HG03196 (cell line): Measurements from ENCODE around the gene WDR3.

ENCODE experiments used
- ATAC-seq: cut with Tn5 transposase; IDR thresholded peaks from one replicate; pipeline ENCODE4 v1.9.1; 2021; ENCODE audit not compliant: unreplicated experiment

Gene WDR3

GRCh38 chr1:117942293-117942692 lies 12.8 kb downstream of the WDR3 start:
- no peak for ATAC-seq

DNA sequence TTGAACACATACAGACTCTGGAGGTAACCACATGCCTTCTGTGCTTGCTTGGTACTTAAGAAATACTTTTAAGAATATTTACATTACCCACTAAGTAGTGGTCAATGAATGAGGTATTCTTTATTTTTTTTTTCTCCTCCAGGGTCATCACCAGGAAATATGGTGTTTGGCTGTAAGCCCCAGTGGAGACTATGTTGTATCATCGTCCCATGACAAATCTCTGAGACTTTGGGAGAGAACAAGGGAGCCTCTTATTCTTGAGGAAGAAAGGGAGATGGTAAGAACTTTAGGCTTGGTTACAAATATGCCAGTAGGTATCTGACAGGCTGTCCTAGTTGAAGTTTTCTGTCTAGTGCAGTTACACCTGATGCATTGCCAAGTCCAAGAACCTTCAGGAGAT lies 22.8 kb downstream of the WDR3 start:
- no peak for ATAC-seq

DNA sequence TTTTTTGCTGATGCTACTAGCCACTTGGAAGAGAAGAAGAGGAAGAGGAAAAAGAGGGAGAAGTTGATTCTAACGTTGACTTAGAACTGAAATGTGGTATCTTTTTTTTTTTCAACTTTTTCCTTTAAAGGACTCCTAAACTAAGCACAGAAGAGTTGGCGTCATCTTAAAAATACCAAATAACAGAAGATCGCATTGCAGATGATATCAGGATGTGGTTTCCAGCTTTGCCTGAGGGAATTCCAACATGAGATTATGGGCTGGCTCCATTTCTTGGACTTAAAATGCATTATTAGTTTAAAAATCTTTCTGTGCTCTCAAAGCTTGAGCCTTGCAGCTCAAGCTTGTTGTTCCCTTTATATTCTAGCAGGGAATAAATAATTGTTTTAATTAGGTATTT lies 29.8 kb downstream of the WDR3 start:
- ATAC-seq = no peak

DNA sequence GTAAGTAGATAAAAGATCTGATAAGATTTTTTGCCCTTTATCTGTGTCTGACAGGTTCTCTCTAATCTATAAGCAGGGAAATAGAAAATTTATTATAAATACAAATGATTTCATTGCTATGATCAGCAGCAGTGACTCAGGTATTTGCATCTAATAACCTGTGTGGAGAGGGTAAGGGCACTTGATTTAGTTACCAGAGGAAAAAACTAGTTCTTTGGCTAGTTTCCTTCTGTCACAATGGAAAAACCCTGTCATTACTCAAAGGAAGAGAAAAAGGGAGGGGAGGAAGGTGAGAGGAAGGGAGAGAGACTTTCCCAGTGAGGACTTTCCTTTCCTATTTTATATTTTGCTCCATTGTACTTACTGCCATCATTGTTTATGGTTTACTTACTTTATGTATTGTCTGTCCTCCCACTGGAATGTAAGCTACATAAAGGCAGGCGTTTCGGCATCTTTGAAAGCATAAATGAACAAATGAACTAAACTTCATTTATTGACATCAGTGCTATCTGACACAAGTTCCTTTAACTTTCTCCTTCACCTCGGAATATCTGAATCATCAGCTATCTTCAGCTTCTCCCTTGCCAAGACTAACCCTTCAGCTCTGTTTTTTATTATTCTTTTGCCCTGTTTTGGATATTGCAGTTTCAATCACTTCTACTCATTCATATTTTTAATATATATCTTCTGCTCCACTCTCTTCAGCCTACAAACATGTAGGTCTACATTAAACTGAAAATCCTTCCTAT lies 34.9 kb downstream of the WDR3 start:
- ATAC-seq = no peak

DNA sequence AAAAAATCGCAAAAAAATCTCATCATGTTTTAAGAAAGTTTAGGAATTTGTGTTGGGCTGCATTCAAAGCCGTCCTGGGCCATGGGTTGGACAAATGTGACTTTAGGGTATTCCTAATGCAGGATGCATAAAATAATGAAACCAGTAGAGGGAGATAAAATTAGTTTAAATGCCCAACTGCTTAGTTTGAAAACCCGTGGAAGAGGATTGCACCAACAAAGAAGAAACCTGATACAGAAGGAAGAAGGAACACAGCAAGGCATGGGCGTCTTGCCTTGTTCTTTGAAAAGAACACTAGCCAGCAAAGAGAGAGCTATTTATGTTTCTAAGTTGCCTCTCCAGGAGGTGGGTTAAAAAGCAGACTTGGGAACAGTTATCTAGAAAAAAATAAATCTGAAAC lies 37.9 kb downstream of the WDR3 start:
- ATAC-seq = no peak

GRCh38 chr1:117967881-117968280 lies 38.3 kb downstream of the WDR3 start:
- ATAC-seq = no peak

DNA sequence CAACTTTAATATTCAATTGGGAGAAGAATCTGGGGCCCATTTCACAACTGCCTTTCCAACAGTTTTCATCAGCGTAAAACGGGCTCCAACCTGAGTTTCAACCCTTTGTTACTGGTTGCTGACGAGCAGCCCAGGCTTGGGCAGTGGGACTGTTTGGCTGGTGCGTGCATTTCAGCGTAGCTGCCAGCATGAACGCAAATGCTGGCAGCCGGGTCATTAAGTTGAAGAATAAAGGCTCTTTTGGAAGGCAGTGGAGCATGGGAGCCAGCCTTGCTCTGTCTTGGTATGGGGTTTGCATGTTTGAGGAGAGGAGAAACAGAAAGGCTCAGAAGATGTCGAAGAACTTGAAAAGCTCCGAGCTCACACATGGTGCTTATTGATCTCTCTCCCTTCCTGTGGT lies 40.7 kb downstream of the WDR3 start:
- no peak for ATAC-seq

DNA sequence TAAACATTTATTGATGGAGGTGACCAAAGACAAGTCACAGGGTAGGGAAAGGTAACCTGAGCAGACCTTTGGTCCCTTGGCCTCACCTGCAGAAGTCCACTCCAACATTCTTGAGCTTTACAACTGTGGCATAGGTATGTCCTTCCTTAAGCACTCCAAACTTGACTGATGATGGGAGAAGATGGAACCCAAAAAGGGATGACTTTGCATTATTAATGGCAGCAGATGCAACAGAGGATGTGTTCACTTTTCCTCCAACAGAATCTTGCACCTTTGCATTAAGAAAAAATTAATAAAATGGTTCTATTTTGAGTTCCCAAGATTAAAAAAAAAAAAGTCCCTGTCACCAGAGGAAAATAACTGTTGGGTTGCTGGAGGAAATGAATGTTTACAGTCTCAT lies 42.2 kb downstream of the WDR3 start:
- ATAC-seq = no peak

GRCh38 chr1:117976381-117976780 lies 46.8 kb downstream of the WDR3 start:
- no peak for ATAC-seq

GRCh38 chr1:117981455-117982192 lies 52.1 kb downstream of the WDR3 start:
- ATAC-seq = no peak

DNA sequence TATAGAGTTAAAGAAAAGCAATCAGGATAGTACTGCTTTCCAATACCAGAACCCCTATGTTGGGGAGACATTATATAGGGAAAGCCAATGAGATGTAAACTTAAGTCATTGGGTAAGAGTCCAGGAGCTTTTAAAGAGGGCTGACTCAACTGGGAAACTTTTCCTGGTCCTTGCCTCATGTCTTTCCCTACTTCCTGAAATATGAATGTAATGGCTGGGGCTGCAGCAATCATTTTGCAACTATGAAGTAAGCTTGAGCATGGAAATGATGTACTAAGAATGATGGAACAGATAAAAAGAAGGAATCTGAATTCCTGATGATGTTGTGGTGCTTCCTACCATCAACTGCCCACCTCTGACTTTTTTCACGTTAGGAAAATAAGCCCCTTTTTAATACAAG lies 55.7 kb downstream of the WDR3 start:
- no peak for ATAC-seq

GRCh38 chr1:117985973-117986372 lies 56.4 kb downstream of the WDR3 start:
- ATAC-seq = no peak

- ATAC-seq = no peak
Observed at GRCh38 chr1:118004312-118004711, 74.8 kb downstream of the WDR3 start.

- ATAC-seq = no peak
Observed at GRCh38 chr1:118007391-118007790, 77.9 kb downstream of the WDR3 start.

- no peak for ATAC-seq
Observed at GRCh38 chr1:118008011-118008410, 78.5 kb downstream of the WDR3 start.

- no peak for ATAC-seq
Observed at GRCh38 chr1:118012515-118013124, 83.1 kb downstream of the WDR3 start.

- ATAC-seq = no peak
Observed at GRCh38 chr1:118013336-118013735, 83.8 kb downstream of the WDR3 start.

DNA sequence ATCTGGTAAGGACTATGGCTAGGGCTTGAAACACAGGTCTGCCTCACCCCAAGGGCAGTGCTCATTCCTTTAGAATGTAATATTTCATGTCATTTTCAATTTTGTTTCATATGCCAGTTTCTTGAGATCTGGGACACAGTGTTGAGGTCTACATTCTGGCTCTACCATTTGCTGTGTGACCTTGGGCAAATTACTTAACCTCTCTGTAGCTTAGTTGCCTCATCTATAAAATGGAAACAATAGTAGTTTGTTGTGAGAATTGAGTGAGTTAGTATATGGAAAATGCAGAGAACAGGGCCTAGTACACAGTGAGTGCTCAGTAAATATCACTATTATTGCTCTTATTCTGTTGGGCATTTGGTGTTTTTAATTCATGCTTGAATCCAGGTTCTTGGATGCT lies 84.4 kb downstream of the WDR3 start:
- no peak for ATAC-seq
